Cardiac septum (tissue), 1 donor: Measurements from ENCODE around the gene DAZ3. TPM values are rescaled to one million over a fixed set of nuclear protein-coding genes. Genes with fewer than 3 reads are reported as not detected.
"Not testable (repeated sequence)": the region's sequence is repeated elsewhere in the genome, so short reads cannot be mapped to it uniquely, and the experiment has no call there.

Source experiments
- DNase-seq: peaks from one replicate; pipeline ENCODE4 v3.0.0-alpha.2; 2020; ENCODE audit warnings: low spot score
- intact Hi-C: fragments of 100-400 bp; cut with DNase I; formaldehyde crosslinking; loops from one replicate; pipeline ENCODE4 v1.14.0; 2022
- long read RNA-seq: library from polyadenylated mRNA; unstranded; transcript quantifications from one replicate; pipeline ENCODE4 v2.0.0, GENCODE V29; 2021
- total RNA-seq: library from RNA; stranded (reverse); fragmentation: NEBNext Ultra II Directional; extraction: Animal tissue kit (Norgen Biotek cat#: 25700); gene quantifications from one replicate; pipeline ENCODE4 v1.2.1, GENCODE V29; 2021
- donor health status: DM: no; HTN: no; CAD: no.

Gene DAZ3
- not detected for total RNA-seq
- long read RNA-seq: 0 reads

- intact Hi-C loops, DNase-seq: not testable (repeated sequence)
Observed at GRCh38 chrY:24813293-24813692, at the start of gene DAZ3. Gene DAZ3, minus strand, starts transcription at chrY:24813393. Its CDS starts 208 bp downstream, at chrY:24813185.

DNA sequence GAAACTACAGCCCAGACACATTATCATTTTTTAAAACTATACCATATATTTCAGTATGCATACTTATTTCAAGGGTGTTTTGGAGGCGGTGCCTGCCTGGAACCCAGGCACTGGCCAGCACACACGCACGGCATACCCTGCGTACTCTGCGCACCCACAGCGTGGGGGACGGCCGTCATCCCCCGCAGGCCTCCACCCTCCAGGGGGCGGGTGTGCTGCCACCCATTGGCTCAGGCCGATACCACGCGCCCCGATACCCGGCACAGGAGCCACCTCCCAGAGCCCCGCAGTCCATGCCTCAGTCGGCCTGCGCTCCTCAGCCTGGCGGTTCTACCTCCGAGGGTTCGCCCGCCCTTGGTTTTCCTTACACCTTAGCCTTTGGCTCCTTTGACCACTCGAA, 20.4 kb upstream of the DAZ3 start, which contains the start of gene DAZ4:
Gene DAZ4 (plus strand): TSS at position 301 of the 400 bp plus-strand sequence. CDS start 208 bp downstream, outside the sequence.
- intact Hi-C loops: not testable (repeated sequence)

GRCh38 chrY:24825069-24825468, 11.9 kb upstream of the DAZ3 start:
- intact Hi-C loops, DNase-seq: not testable (repeated sequence)

More for the DNA sequence above, 20.4 kb upstream of the DAZ3 start, which contains the start of gene DAZ4:
- DNase-seq: not testable (repeated sequence)

- intact Hi-C loops, DNase-seq: not testable (repeated sequence)
Observed at GRCh38 chrY:24824184-24824879, 11.1 kb upstream of the DAZ3 start.

DNA sequence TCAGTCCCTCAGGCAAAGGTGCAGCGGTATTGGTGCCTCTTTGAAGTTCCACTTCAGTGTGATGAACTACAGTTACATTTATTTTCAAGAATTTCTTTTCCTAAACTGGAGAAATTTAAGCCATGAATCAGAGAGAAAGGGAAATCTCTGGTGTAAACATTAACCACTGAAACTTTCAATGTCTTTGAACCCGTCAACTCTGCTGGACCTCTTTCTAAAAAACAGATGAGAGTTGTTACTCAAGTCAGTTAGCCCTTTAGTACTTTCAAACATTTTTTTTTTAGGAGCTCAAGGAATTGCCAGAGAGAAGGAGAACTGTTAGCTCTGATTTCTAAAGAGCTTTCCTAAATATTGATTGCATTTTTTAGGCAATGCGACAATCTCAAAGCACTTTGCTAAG, 8.6 kb upstream of the DAZ3 start:
- DNase-seq, intact Hi-C loops: not testable (repeated sequence)

Other genes starting within 250 kb of the DAZ3 start
- gene BPY2B, start 195.4 kb downstream of the DAZ3 start, total RNA-seq: not detected
- not detected for gene DAZ4, start 20.5 kb upstream of the DAZ3 start, total RNA-seq
- not detected for gene BPY2C, start 238.7 kb upstream of the DAZ3 start, total RNA-seq